Right lobe of liver (tissue), 4 donors: ENCODE data around the gene ITPR1.

Source experiments
- CTCF ChIP-seq, 4 donors: fragments of 200-600 bp in 3 of 4; fragments of 450-650 bp in 1 of 4; IDR thresholded peaks; one replicate each; pipeline versions ENCODE4 v1.5.1 to v1.8.0; 2016 to 2022; ENCODE audit warnings: antibody characterized with exemption in 4 of 4, mild to moderate bottlenecking in 2 of 4
- POLR2A ChIP-seq: fragments of 450-650 bp; IDR thresholded peaks from one replicate; pipeline ENCODE4 v1.6.1; 2017; ENCODE audit warnings: antibody characterized with exemption, mild to moderate bottlenecking
- donor health status: DM: no; HTN: no; CAD: no.
- donor health status: DM: no; HTN: no; CAD: no.
- donor health status: DM: no; HTN: yes; CAD: no.

DNA sequence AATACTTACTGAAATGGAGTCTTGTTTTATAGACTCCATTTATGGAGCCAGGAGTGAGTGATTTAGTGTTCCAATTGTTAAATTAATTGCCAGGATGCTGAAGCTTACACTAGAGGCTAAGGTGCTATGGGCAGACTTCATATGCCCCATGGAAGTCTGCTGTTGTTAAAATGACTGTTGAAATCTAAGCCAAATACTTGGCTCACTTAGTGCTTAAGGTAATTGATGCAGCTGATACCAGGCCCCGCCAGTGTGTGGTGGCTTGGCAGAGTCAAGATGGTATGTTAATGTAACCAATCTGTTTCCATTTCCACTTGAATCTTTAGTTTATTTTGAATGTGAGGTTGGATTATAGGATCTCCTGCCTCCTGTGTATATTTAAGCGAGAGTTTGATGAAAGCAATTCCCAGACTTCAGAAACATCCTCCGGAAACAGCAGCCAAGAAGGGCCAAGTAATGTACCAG lies 187.1 kb downstream of the ITPR1 start:
- no peak for TF ChIP-seq CTCF (IDR thresholded peaks at IDR 0.05)
- no peak for TF ChIP-seq POLR2A
